NCI-H128 (cell line): ENCODE data around the gene LRFN5.
"Not testable (repeated sequence)": the region's sequence is repeated elsewhere in the genome, so short reads cannot be mapped to it uniquely, and the experiment has no call there.

Source experiments
- DNase-seq: peaks from one replicate; lab custom pipeline; 2025; ENCODE audit not compliant: unreplicated experiment; lab: John Stamatoyannopoulos, UW

The LRFN5 gene

GRCh38 chr14:41878321-41878720 is 271.6 kb downstream of the LRFN5 start:
- DNase-seq: no peak

GRCh38 chr14:41891624-41892023 is 284.9 kb downstream of the LRFN5 start:
- DNase-seq: no peak

GRCh38 chr14:41899416-41899815 is 292.7 kb downstream of the LRFN5 start:
- DNase-seq: peak; percentile 87

DNA sequence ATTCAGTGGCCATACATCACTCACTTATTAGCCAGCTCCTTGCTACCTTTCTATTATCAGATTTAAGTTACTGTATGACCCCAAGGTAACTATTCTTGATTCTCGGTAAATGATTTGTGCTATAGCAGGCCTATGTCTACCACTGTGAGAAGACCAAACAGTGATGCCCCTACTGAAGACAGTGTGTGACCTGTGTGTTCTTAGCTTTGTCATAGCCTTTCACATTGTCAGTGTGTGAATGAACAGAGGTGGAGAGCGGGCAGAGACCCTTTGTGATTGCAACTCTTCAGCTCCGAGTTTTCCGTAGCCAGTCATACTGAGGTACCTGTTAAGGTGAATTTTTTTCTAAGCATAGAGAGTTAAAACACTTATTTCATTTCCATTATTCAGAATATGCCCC is 294.0 kb downstream of the LRFN5 start:
- no peak for DNase-seq

DNA sequence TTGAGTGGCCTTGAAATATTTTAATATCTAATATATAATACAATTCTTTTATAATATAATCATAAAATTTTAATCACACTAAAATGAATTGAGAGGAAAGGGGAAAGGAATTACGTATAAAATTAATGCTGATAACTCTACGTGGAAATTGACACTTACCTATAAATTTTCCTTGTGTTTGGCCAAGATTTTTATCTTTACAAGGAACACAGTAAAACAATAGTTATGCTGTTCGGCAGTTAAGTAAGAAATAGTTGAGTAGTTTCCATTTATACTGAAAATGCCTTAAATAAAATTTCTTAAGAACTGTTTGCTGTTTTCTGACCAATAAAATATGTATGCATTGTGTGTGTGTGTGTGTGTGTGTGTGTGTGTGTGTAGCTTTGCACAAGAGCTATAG is 294.4 kb downstream of the LRFN5 start:
- no peak for DNase-seq

- no peak for DNase-seq
Observed at GRCh38 chr14:41905394-41905964, 298.8 kb downstream of the LRFN5 start.

DNA sequence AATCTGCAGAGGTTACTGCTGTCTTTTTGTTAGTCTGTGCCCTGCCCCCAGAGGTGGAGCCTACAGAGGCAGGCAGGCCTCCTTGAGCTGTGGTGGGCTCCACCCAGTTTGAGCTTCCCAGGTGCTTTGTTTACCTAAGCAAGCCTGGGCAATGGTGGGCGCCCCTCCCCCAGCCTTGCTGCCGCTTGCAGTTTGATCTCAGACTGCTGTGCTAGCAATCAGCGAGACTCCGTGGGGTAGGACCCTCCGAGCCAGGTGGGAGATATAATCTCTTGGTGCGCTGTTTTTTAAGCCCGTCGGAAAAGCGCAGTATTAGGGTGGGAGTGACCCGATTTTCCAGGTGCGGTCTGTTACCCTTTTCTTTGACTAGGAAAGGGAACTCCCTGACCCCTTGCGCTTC is 304.5 kb downstream of the LRFN5 start:
- DNase-seq: not testable (repeated sequence)

DNA sequence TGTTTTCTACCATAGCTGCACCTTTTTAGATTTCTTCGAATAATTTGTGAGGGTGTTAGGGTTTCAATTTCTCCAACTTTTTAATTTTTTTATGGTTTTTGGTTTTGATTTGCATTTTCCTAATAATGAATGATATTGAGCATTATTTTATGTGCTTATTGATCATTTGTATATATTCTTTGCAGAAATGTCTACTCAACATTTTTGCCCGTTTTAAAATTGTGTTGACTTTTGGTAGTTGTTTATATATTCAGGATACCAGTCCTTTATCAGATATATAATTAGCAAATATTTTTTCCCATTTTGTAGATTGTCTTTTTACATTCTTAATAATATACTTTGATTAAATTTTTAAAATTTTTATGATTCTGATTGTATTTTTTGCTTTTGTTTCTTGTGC is 306.7 kb downstream of the LRFN5 start:
- no peak for DNase-seq

GRCh38 chr14:41915732-41916131 is 309.1 kb downstream of the LRFN5 start:
- DNase-seq: no peak

GRCh38 chr14:41916313-41916712 is 309.6 kb downstream of the LRFN5 start:
- DNase-seq: no peak

DNA sequence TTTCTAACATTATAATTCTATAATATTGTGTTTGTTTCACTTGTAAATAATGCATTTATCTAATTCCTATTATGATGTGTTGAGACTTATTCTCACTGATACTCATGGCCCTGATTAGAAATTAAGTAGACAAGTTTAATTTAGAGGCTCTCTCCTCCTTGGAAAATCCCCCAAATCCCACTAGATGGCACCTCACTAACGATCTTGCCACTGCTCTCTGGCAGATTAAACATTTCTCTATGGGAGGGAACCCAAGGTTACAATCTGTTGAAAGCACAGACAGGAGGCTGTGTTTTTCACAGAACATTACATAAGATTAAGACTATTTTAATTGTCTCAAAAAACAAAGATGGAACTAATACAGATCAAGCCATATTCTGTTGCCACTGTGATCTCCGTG is 318.7 kb downstream of the LRFN5 start:
- DNase-seq: peak; percentile 41

DNA sequence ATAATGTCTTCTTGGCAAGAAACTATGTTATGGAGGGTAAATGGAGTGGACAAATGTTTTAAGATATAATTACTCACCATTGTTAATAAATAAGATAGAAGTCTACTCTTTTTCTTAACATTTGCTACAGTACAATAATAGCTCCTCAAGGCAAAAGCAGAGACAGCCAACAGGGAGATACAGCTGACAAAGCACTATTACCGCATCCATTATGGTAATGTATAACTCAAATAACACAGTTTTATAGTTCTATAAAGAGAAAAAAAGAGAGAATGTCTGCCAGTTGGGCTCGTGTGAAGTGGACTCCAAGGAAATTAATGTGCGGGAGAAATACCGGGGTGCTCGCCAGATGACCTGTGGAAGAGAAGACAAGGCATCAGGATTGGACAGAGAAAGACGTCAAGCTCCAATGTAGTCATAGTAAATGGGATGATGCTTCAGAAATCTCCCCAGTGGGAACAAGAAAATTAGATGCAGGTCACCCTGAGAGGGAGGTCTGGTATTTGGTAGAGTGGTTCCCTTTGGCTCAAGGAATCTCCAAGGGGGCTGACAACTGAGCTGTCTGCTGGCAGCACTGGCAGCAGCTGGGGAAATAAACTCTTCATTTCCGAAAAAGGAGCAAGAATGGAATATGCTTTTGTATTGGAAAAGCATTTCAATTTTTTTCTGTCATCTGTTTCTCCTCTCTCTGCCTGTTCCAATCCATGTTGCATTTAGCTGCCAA is 343.9 kb downstream of the LRFN5 start:
- no peak for DNase-seq
